ENCODE data around the gene FCF1. TPM values are rescaled to one million over a fixed set of nuclear protein-coding genes. Genes with fewer than 3 reads are reported as not detected.

Gene FCF1, protein sequence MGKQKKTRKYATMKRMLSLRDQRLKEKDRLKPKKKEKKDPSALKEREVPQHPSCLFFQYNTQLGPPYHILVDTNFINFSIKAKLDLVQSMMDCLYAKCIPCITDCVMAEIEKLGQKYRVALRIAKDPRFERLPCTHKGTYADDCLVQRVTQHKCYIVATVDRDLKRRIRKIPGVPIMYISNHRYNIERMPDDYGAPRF
- total RNA-seq (10 to 100 TPM; 19.8 to 60.8 (median 43.1) TPM), polyA plus RNA-seq (10 to 100 TPM; 31.5 to 57.6 TPM)
- long read RNA-seq, donor 1, partial matches to known transcripts, result 3 of 12 reads
- long read RNA-seq, donor 1, other reads (novel, unspliced or antisense), result 9 of 12 reads
- long read RNA-seq, donor 2, full-length matches to known transcripts, result 5 of 5 reads
- long read RNA-seq, donor 2, partial matches to known transcripts, result 0 of 5 reads
- long read RNA-seq, donor 2, other reads (novel, unspliced or antisense), result 0 of 5 reads
- long read RNA-seq, donor 3, full-length matches to known transcripts, result 3 of 11 reads
- long read RNA-seq, donor 3, partial matches to known transcripts, result 2 of 11 reads
- long read RNA-seq, donor 3, other reads (novel, unspliced or antisense), result 6 of 11 reads

DNA sequence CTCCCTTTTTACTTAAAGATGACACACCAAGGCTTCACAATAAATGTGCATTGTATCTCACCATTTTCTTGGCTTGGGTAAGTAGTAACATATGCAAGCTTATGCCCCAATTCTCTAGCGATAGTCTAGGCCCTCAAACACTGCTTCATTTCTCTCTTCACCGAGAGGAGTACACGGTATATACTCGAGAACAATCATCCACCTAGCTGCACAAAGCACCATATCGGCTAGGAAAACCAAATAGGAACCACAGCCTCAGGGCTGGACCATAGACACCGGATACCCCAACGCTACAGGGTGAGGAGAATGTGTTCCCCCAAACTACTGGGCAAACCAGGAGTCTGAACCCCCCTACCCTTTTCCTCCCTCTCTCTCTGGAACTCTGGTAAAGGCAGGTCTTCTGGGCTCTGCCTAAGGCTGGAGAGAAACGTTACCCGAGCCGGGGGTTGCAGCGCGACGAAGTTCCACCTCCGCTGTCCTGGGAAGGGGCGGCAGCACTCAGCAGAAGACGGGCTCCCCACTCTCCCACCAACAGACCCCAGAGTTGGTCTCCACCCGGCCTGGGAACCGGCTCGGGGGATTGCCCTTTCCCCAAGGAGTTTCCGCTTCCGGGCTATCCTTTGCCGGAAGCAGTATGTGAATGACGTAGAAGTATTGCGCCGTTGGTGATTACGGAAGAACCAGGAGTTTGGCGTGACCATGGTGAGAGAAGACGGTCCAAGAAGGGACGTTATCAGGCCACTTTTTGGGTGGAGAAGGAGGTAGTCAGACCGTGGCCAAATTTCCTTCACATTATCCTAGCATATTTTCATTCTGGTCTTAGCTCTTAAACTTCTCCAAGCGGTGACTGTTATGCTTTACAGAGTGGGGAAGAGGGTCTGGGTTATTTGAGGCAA, at the start of gene FCF1, which contains the start of gene AREL1:
FCF1 (plus strand) TSS at position 646 of the 896 bp plus-strand sequence; CDS start at position 700, 54 bp downstream.
AREL1 (minus strand) TSS at position 582 of the 896 bp plus-strand sequence. CDS start 27,465 bp downstream, outside the sequence.
- WGBS, 3 donors, result 0 to 1% (median 1%) methylated on average over 31 of the region's 31 CpGs
- intact Hi-C loops (cut with DNase I), result loop anchor here in 2 of 4 donors (2.0 to 10.0 kb wide), 3 partner anchors 100 to 208 kb away; partner anchors contain the start of gene LTBP2 (in 1 of the 2)
- Histone ChIP-seq H3K27ac (peak within 1 kb of the TSS; percentile 54 to 55), H3K36me3 (no peaks in the 10 kb centered on the region), H3K4me3 (peak within 1 kb of the TSS; percentile 86), H3K9me3 (no peaks in the 10 kb centered on the region), H3K4me1 (ENCODE audit: insufficient read depth) (peaks cover 4% of the 10 kb centered on the region), H3K27me3 (no peaks in the 10 kb centered on the region)
- DNase-seq, result peak; percentile 74 to 85 (median 75)
- TF ChIP-seq EP300 (IDR thresholded peaks at IDR 0.05), result peak; percentile 27
- TF ChIP-seq POLR2A (IDR thresholded peaks at IDR 0.05), result peak; percentile 75
- TF ChIP-seq, protein P1, sequence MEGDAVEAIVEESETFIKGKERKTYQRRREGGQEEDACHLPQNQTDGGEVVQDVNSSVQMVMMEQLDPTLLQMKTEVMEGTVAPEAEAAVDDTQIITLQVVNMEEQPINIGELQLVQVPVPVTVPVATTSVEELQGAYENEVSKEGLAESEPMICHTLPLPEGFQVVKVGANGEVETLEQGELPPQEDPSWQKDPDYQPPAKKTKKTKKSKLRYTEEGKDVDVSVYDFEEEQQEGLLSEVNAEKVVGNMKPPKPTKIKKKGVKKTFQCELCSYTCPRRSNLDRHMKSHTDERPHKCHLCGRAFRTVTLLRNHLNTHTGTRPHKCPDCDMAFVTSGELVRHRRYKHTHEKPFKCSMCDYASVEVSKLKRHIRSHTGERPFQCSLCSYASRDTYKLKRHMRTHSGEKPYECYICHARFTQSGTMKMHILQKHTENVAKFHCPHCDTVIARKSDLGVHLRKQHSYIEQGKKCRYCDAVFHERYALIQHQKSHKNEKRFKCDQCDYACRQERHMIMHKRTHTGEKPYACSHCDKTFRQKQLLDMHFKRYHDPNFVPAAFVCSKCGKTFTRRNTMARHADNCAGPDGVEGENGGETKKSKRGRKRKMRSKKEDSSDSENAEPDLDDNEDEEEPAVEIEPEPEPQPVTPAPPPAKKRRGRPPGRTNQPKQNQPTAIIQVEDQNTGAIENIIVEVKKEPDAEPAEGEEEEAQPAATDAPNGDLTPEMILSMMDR (IDR thresholded peaks at IDR 0.05), result no peak

DNA sequence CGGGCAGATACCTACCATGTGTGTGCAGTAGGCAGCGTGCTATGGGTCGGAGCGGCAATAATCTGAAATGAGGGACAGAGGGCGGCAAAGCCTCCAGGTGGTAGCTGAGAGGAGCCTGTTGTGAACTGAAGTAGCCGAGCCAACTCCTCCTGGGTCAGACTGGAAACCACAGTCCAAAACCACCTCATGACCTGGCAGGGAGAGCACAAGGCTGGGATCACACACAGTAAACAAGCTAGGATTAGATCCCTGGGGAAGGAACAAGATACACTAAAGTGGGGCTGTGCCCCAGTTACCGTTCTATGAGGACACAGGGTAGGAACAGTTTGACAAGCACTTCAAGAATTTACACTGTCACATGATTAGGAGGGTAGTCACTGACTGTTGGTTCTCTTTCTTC, 49.1 kb upstream of the FCF1 start:
- Histone ChIP-seq H3K9me3 (no peaks in the 10 kb centered on the region), H3K4me1 (ENCODE audit: insufficient read depth) (no peaks in the 10 kb centered on the region), H3K27ac (no peak overlapping the region), H3K27me3 (no peaks in the 10 kb centered on the region), H3K4me3 (no peak overlapping the region), H3K36me3 (no peaks in the 10 kb centered on the region)
- intact Hi-C loops (cut with DNase I), result loop anchor here in 1 of 4 donors (5.0 kb wide), 1 partner anchor 33 kb away; no protein-coding TSS in a partner anchor
- 86 to 91% (median 87%) methylated on average over 7 of the region's 7 CpGs for WGBS, 3 donors
- TF ChIP-seq, protein P1 (IDR thresholded peaks at IDR 0.05), result no peak
- TF ChIP-seq POLR2A (IDR thresholded peaks at IDR 0.05) (no peak), EP300 (IDR thresholded peaks at IDR 0.05) (no peak)
- DNase-seq, result no peak

DNA sequence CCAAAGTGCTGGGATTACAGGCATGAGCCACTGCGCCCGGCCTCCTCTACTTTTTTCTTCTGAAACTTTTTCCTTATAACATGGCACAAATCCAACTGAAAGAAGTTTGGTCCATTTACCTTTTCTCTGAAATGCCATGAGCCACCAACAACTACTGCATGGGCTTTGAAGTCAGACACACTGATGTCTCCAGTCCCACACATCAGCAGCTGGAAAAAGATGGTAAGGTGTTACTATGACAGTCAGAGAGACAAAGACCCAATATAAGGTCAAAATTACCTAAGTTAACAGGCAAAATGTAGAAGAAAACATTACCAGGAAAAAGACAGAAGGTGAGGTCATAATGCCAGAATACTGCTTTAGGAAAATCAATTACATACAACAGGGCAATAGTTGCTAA, 48.2 kb upstream of the FCF1 start:
- no peak overlapping the region for H3K4me3 ChIP-seq
- no peaks in the 10 kb centered on the region for H3K27me3 ChIP-seq
- DNase-seq, result no peak
- H3K9me3 ChIP-seq, result no peaks in the 10 kb centered on the region
- no peaks in the 10 kb centered on the region for H3K4me1 ChIP-seq (ENCODE audit: insufficient read depth)
- no peak overlapping the region for H3K27ac ChIP-seq
- TF ChIP-seq EP300 (IDR thresholded peaks at IDR 0.05), result no peak
- TF ChIP-seq, protein P1 (IDR thresholded peaks at IDR 0.05), result no peak
- no peak for TF ChIP-seq POLR2A (IDR thresholded peaks at IDR 0.05)
- intact Hi-C loops (cut with DNase I), result loop anchor here in 1 of 4 donors (5.0 kb wide), 1 partner anchor 33 kb away; no protein-coding TSS in a partner anchor
- 91 to 100% (median 93%) methylated on average over 2 of the region's 2 CpGs for WGBS, 3 donors
- H3K36me3 ChIP-seq, result no peaks in the 10 kb centered on the region

DNA sequence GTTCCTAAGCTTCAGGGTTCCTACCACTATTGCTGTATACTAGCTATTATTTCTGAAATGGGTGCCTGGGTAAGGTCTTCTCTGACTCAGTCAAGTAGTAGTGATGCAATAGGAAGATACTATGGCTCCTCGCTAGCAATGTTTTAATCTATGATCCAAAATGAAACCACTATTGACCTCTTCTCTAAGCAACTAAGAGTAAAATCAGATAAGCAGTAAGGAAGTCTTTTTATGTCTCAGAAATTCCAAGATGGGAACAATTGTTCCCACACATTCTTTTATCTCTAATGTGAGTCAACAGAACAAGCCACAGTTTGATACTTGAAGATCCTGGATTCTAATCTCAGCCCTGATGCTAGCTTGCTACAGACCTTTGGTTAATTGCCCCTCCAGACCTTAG, 45.2 kb upstream of the FCF1 start:
- H3K9me3 ChIP-seq, result no peaks in the 10 kb centered on the region
- DNase-seq, result no peak
- 85 to 89% (median 85%) methylated on average over 1 of the region's 1 CpG for WGBS, 3 donors
- H3K4me1 ChIP-seq (ENCODE audit: insufficient read depth), result peaks cover 1% of the 10 kb centered on the region
- H3K27me3 ChIP-seq, result no peaks in the 10 kb centered on the region
- TF ChIP-seq, protein P1 (IDR thresholded peaks at IDR 0.05), result no peak
- no peak for TF ChIP-seq POLR2A (IDR thresholded peaks at IDR 0.05)
- TF ChIP-seq EP300 (IDR thresholded peaks at IDR 0.05), result no peak
- H3K27ac ChIP-seq, result no peak overlapping the region
- H3K36me3 ChIP-seq, result no peaks in the 10 kb centered on the region
- no peak overlapping the region for H3K4me3 ChIP-seq
- intact Hi-C loops (cut with DNase I), result no loop called here
